A549 (cell line): Measurements from ENCODE around the gene RBBP5.

ENCODE experiments used
- EP300 ChIP-seq, 2 experiments: fragments of >200 bp; sonication (Bioruptor Twin); formaldehyde crosslinking; IDR thresholded peaks; 2 replicates in 1 of 2; 3 replicates in 1 of 2; pipeline ENCODE4 v1.6.1; 2016 to 2017
- RNF2 ChIP-seq: fragments of 200-600 bp; sonication (generic); IDR thresholded peaks from 2 replicates; pipeline ENCODE4 v1.6.1; 2016; ENCODE audit warnings: low read depth, mild to moderate bottlenecking, antibody characterized with exemption, moderate library complexity, borderline replicate concordance
- TF ChIP-seq, protein P1 (sequence below): fragments of 200-600 bp; sonication (generic); IDR thresholded peaks from 2 replicates; pipeline ENCODE4 v1.6.1; 2016; ENCODE audit warnings: antibody characterized with exemption, mild to moderate bottlenecking, moderate library complexity
- TF ChIP-seq, protein P2 (sequence below): fragments of >200 bp; sonication (Bioruptor Twin); formaldehyde crosslinking; IDR thresholded peaks from 3 replicates; pipeline ENCODE4 v1.5.1; 2016
- TF ChIP-seq, protein P3 (sequence below): fragments of 250-450 bp; sonication (Bioruptor Pico); IDR thresholded peaks from 2 replicates; pipeline ENCODE4 v1.5.0; 2021; ENCODE audit warnings: mild to moderate bottlenecking, moderate library complexity, borderline replicate concordance

DNA sequence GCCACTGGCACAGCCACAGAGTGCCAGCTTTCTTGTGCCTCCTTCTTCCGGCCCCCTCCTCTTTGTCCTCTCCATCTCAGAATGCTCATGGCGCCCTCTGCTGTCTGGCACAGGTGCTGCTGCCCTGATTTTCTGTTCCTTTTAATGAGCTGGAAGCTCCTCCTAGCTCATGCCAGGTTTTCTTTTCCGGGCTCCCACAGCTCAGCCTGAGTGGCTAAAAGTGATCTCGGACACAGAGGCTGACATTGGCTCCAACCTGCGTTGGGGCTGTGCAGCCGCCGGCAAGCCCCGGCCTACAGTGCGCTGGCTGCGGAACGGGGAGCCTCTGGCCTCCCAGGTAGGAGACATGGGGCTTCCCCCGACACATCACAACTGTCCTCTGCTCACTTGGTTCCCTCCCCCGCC, 60.1 kb downstream of the RBBP5 start:
- TF ChIP-seq, protein P1, sequence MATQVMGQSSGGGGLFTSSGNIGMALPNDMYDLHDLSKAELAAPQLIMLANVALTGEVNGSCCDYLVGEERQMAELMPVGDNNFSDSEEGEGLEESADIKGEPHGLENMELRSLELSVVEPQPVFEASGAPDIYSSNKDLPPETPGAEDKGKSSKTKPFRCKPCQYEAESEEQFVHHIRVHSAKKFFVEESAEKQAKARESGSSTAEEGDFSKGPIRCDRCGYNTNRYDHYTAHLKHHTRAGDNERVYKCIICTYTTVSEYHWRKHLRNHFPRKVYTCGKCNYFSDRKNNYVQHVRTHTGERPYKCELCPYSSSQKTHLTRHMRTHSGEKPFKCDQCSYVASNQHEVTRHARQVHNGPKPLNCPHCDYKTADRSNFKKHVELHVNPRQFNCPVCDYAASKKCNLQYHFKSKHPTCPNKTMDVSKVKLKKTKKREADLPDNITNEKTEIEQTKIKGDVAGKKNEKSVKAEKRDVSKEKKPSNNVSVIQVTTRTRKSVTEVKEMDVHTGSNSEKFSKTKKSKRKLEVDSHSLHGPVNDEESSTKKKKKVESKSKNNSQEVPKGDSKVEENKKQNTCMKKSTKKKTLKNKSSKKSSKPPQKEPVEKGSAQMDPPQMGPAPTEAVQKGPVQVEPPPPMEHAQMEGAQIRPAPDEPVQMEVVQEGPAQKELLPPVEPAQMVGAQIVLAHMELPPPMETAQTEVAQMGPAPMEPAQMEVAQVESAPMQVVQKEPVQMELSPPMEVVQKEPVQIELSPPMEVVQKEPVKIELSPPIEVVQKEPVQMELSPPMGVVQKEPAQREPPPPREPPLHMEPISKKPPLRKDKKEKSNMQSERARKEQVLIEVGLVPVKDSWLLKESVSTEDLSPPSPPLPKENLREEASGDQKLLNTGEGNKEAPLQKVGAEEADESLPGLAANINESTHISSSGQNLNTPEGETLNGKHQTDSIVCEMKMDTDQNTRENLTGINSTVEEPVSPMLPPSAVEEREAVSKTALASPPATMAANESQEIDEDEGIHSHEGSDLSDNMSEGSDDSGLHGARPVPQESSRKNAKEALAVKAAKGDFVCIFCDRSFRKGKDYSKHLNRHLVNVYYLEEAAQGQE = no peak
- TF ChIP-seq, protein P2, sequence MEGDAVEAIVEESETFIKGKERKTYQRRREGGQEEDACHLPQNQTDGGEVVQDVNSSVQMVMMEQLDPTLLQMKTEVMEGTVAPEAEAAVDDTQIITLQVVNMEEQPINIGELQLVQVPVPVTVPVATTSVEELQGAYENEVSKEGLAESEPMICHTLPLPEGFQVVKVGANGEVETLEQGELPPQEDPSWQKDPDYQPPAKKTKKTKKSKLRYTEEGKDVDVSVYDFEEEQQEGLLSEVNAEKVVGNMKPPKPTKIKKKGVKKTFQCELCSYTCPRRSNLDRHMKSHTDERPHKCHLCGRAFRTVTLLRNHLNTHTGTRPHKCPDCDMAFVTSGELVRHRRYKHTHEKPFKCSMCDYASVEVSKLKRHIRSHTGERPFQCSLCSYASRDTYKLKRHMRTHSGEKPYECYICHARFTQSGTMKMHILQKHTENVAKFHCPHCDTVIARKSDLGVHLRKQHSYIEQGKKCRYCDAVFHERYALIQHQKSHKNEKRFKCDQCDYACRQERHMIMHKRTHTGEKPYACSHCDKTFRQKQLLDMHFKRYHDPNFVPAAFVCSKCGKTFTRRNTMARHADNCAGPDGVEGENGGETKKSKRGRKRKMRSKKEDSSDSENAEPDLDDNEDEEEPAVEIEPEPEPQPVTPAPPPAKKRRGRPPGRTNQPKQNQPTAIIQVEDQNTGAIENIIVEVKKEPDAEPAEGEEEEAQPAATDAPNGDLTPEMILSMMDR = peak; percentile 88
- no peak for TF ChIP-seq RNF2
- TF ChIP-seq EP300 (IDR thresholded peaks at IDR 0.05) = no peak
- TF ChIP-seq, protein P3, sequence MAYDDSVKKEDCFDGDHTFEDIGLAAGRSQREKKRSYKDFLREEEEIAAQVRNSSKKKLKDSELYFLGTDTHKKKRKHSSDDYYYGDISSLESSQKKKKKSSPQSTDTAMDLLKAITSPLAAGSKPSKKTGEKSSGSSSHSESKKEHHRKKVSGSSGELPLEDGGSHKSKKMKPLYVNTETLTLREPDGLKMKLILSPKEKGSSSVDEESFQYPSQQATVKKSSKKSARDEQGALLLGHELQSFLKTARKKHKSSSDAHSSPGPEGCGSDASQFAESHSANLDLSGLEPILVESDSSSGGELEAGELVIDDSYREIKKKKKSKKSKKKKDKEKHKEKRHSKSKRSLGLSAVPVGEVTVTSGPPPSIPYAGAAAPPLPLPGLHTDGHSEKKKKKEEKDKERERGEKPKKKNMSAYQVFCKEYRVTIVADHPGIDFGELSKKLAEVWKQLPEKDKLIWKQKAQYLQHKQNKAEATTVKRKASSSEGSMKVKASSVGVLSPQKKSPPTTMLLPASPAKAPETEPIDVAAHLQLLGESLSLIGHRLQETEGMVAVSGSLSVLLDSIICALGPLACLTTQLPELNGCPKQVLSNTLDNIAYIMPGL (CRISPR knock-in tag) = no peak
